AG09309 (cell line): ENCODE data around the gene EPHB6.

Experiments
- DNase-seq: peaks from one replicate; pipeline ENCODE4 v3.0.0-alpha.2; 2010; ENCODE audit warnings: low read depth
- H3K4me3 ChIP-seq: 2 replicates; pipeline ENCODE4 v1.5.1; 2011; ENCODE audit warnings: mild to moderate bottlenecking, low read depth, low read length, moderate library complexity; ENCODE audit not compliant: control insufficient read depth
- CTCF ChIP-seq: IDR thresholded peaks from 2 replicates; pipeline ENCODE4 v1.5.1; 2011; ENCODE audit warnings: mild to moderate bottlenecking, low read depth, low read length, inconsistent platforms; ENCODE audit not compliant: insufficient read depth, control insufficient read depth; ENCODE audit errors: missing control alignments

Gene EPHB6

DNA sequence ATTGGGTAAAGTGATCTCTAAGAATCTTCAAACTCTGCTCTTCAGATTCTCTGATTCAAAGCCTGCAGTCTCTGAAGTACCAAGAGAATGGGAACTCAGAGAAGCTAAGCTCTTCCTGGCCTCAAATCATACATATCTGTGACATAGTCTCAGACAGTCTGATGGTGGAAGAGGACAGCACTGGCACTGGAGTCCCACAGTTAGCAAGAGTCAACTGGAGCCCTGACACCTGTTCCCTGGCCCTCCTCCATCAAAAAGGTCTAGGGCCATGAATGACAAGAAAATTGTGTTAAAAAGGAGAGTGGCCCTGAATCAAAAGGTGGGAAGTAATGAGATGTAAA, 46.4 kb upstream of the EPHB6 start:
- DNase-seq, result no peak
- TF ChIP-seq CTCF, result no peak
- H3K4me3 ChIP-seq, result no peak overlapping the region

DNA sequence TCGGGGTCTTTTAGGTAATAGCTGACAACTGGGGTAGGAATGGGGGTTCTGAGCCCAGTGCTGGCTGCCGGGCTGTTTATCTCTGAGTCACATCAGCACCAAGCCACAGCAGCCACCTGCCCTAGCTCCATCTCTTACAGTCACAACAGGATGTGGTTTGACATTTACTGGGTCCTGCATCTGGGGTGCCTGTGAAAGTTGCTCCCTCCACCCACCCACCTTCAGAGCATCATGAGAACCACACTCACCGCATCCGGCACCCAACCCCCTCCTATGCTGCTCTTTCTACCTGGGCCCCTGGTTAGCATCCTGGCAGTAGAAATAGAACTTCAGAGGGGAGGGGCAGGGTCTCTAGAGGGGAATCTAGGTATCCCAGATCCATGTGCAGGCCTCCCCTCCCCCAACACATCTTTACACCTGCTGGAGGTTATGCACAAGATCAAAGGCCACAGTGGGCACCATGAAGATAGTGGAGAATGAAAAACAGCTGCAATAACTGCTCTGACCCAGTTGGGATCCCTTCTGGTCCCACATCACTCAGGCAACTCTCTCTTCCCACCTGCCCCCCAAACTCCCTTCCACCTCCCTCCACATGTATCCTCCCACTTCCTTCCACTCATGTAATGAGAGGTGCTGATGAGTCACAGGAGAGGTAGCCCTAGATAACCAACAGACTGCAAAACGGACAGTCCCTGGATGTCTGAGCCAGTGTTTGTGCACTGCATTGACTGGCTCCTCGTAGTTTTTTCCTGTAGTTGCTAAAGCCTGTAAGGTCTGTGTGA, 45.9 kb upstream of the EPHB6 start:
- no peak for DNase-seq
- no peak for TF ChIP-seq CTCF
- no peak overlapping the region for H3K4me3 ChIP-seq

DNA sequence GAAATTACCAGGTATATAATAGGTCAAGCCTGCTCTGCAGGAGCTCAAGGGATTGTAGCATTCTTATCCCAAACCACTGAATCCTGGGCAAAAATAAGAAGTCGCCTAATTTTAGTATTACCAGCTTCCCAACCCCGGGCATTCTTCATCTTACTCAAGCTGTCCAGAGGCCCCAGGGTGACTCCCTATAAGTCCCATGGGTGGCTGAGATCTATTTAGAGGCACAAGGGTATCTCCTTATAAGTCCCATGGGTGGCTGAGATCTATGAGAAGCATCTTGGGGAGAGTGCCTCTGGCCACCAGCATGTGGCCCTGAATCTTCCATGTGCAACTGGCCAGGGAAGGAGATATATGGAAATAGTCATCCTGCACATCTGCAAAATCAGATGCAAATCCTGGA, 45.2 kb upstream of the EPHB6 start:
- DNase-seq, result no peak
- H3K4me3 ChIP-seq, result no peak overlapping the region
- no peak for TF ChIP-seq CTCF

DNA sequence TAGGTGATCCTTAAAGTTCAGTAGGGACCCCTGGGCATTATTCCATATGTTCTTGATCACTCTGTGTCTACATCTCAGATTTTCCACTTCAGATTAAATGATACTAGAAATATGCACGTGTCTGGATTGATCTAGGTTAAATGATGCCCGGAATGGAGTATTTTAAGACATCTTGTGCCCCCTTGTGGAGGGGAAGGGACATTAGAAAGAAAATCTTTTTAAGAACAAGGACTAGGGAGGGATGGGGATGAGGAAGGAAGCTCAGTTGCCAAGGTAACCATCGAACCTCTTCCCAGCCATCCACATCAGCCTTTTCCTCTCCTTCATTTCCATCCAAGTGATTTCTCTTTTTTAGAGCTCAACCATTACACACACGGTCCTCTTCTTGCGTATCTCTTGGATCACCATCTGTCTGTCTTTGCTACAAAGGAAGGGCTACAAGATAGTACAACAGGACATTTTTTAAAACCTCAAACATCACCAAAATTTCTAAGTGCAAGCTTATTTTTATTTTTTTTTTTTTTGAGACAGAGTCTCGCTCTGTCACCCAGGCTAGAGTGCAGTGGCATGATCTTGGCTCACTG, 43.6 kb upstream of the EPHB6 start:
- H3K4me3 ChIP-seq, result no peak overlapping the region
- DNase-seq, result peak; percentile 7
- peak; percentile 64 for TF ChIP-seq CTCF

DNA sequence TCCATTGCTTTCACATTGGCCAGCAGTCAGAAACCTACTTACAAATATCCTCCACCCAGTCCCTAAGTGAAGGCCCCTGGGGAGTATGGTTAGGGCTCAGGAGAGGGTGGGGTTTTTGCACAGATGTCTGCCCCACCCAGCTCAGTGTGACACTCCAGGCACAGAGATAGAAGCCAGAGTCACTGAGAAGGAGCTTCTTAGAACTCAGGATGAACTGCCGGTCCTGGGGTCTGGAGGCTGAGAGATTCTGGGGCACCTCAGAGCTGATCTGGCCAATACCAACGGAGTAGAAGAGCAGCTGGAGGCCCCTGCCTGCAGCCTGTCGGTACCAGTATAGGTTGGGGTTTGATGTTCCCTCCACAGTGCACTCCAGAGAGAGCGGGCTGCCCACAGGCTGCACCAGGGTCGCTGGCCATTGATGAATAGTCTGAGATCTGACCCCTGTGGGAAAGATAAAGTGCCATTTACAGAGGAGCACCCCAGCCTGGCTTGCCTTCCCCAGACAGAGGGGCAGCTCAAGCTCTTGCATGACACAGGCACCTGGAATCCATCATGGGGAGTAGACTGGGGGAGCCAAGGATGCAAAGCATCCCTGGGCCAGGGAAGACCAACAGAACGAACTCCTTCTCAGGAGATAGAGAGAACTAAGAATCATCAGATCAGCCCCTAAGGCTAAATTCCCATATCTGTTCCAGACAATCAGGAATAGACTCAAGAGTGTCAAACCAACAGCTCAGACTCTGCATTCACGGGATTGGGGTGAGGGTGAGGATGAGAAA, 42.2 kb upstream of the EPHB6 start:
- TF ChIP-seq CTCF, result no peak
- H3K4me3 ChIP-seq, result no peak overlapping the region
- no peak for DNase-seq

DNA sequence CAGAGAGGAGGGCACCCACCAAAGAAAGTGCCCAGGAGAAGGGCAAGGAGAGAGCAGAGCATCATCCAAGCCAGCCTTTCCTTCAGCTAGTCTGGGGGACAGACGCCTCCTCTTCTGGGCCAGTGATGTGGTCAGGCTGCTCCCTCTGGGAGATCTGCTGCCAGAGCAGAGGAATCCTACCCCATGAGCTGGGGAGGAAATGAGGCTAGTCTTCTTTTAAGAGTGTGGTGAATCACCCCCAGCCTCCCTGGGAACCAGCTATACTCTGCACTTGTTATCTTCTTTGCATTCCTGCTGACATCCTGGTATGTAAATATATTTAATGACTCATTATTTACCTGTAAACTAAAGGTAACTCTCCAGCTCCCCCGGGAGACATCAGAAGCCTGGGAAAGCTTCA, 41.6 kb upstream of the EPHB6 start:
- peak; percentile 18 for DNase-seq
- TF ChIP-seq CTCF, result no peak
- H3K4me3 ChIP-seq, result no peak overlapping the region
